ENCODE results near the gene CDKN2D.
"Not testable (repeated sequence)": the region's sequence is repeated elsewhere in the genome, so short reads cannot be mapped to it uniquely, and the experiment has no call there.

The CDKN2D gene

GRCh38 chr19:10553087-10553667 is 15.6 kb downstream of the CDKN2D start:
- Histone ChIP-seq H3K27me3 (no peaks in the 10 kb centered on the region), H3K4me3 (no peak overlapping the region), H3K36me3 (peaks cover 53 to 98% (median 96%) of the 10 kb centered on the region in 3 donors), H3K27ac (no peak overlapping the region), H3K9me3 (no peaks in the 10 kb centered on the region), H3K4me1 (no peaks in the 10 kb centered on the region)
- DNase-seq: no peak
- TF ChIP-seq, protein P1, sequence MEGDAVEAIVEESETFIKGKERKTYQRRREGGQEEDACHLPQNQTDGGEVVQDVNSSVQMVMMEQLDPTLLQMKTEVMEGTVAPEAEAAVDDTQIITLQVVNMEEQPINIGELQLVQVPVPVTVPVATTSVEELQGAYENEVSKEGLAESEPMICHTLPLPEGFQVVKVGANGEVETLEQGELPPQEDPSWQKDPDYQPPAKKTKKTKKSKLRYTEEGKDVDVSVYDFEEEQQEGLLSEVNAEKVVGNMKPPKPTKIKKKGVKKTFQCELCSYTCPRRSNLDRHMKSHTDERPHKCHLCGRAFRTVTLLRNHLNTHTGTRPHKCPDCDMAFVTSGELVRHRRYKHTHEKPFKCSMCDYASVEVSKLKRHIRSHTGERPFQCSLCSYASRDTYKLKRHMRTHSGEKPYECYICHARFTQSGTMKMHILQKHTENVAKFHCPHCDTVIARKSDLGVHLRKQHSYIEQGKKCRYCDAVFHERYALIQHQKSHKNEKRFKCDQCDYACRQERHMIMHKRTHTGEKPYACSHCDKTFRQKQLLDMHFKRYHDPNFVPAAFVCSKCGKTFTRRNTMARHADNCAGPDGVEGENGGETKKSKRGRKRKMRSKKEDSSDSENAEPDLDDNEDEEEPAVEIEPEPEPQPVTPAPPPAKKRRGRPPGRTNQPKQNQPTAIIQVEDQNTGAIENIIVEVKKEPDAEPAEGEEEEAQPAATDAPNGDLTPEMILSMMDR (IDR thresholded peaks at IDR 0.05): no peak
- intact Hi-C loops (cut with DNase I; ENCODE audit: low total_unique reads): no loop called here

GRCh38 chr19:10552510-10553053 is 16.2 kb downstream of the CDKN2D start:
- DNase-seq: no peak
- Histone ChIP-seq H3K36me3 (peaks cover 53 to 98% (median 91%) of the 10 kb centered on the region in 3 donors), H3K27me3 (no peaks in the 10 kb centered on the region), H3K4me1 (no peaks in the 10 kb centered on the region), H3K4me3 (no peak overlapping the region), H3K27ac (no peak overlapping the region), H3K9me3 (no peaks in the 10 kb centered on the region)
- TF ChIP-seq, protein P1 (IDR thresholded peaks at IDR 0.05): no peak
- intact Hi-C loops (cut with DNase I; ENCODE audit: low total_unique reads): no loop called here

GRCh38 chr19:10551698-10552301 is 17.0 kb downstream of the CDKN2D start:
- intact Hi-C loops (cut with DNase I; ENCODE audit: low total_unique reads): no loop called here
- DNase-seq: no peak
- H3K4me1 ChIP-seq: no peaks in the 10 kb centered on the region
- TF ChIP-seq, protein P1 (IDR thresholded peaks at IDR 0.05): no peak
- no peaks in the 10 kb centered on the region for H3K27me3 ChIP-seq
- no peaks in the 10 kb centered on the region for H3K9me3 ChIP-seq
- no peak overlapping the region for H3K4me3 ChIP-seq
- H3K36me3 ChIP-seq: peaks cover 53 to 98% (median 87%) of the 10 kb centered on the region in 3 donors
- no peak overlapping the region for H3K27ac ChIP-seq

GRCh38 chr19:10551006-10551405 is 17.8 kb downstream of the CDKN2D start:
- DNase-seq; H3K4me3 ChIP-seq; H3K27ac ChIP-seq; H3K9me3 ChIP-seq; H3K4me1 ChIP-seq; H3K27me3 ChIP-seq; intact Hi-C loops (cut with DNase I; ENCODE audit: low total_unique reads): not testable (repeated sequence)
- peaks cover 53 to 100% (median 82%) of the 10 kb centered on the region in 3 donors for H3K36me3 ChIP-seq

- DNase-seq: no peak
These were observed 18.4 kb downstream of the CDKN2D start for GRCh38 chr19:10550336-10550735.

DNA sequence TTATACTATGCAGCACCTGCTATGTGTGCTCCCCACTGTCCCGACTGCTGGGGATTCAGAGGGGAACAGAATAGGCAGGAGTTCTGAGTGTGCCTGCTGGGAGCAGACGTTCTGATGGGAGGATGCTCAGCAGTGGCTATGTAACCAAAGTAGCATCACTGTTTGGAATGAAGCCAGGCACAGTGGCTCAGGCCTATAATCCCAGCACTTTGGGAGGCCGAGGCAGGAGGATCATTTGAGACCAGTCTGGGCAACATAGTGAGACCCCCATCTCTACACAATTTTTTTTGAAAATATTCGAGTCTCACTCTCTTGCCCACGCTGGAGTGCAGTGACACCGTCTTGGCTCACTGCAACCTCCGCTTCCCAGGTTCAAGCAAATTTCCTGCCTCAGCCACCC is 19.0 kb downstream of the CDKN2D start:
- no peaks in the 10 kb centered on the region for H3K27me3 ChIP-seq
- H3K36me3 ChIP-seq: peaks cover 53 to 90% (median 69%) of the 10 kb centered on the region in 3 donors
- intact Hi-C loops (cut with DNase I; ENCODE audit: low total_unique reads): no loop called here
- no peak overlapping the region for H3K4me3 ChIP-seq
- DNase-seq: no peak
- TF ChIP-seq, protein P1 (IDR thresholded peaks at IDR 0.05): no peak
- H3K4me1 ChIP-seq: peaks cover 0 to 14% (median 8%) of the 10 kb centered on the region in 4 donors
- H3K27ac ChIP-seq: no peak overlapping the region
- no peaks in the 10 kb centered on the region for H3K9me3 ChIP-seq

More at GRCh38 chr19:10550336-10550735, 18.4 kb downstream of the CDKN2D start:
- TF ChIP-seq, protein P1 (IDR thresholded peaks at IDR 0.05): no peak
- Histone ChIP-seq H3K4me3 (no peak overlapping the region), H3K36me3 (peaks cover 53 to 96% (median 75%) of the 10 kb centered on the region in 3 donors), H3K27me3 (no peaks in the 10 kb centered on the region), H3K4me1 (peaks cover 0 to 9% (median 2%) of the 10 kb centered on the region in 4 donors), H3K27ac (no peak overlapping the region), H3K9me3 (no peaks in the 10 kb centered on the region)
- intact Hi-C loops (cut with DNase I; ENCODE audit: low total_unique reads): no loop called here

Data from tibial artery (tissue), 4 donors.